ENCODE measurements around the gene WDR83. TPM values are rescaled to one million over a fixed set of nuclear protein-coding genes. Genes with fewer than 3 reads are reported as not detected.
"Not testable (repeated sequence)": the region's sequence is repeated elsewhere in the genome, so short reads cannot be mapped to it uniquely, and the experiment has no call there.

Gene WDR83
- total RNA-seq, 1 donor from 2014 or later, result 10.2 TPM

DNA sequence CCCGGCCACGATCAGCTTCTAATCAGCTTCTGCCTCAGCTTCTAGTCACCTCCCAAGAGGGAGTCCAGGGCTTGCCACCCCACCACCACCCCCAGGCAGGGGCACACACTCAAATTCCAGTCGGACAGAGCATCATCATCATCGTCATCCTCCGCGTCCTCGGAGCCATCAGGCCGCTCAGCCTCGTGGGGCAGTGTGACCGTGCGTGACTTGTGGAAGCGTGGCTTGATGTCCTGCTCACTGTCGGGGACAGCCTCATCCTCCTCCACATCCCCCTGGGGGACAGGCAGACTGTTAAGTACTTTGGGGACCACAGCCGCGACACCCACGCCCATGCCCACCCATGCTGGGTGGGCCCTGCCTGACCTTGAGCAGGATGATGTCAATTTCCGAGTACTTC is 44.6 kb downstream of the WDR83 start:
- no peak for DNase-seq (ENCODE audit: extremely low read depth, low read depth, low spot score)

DNA sequence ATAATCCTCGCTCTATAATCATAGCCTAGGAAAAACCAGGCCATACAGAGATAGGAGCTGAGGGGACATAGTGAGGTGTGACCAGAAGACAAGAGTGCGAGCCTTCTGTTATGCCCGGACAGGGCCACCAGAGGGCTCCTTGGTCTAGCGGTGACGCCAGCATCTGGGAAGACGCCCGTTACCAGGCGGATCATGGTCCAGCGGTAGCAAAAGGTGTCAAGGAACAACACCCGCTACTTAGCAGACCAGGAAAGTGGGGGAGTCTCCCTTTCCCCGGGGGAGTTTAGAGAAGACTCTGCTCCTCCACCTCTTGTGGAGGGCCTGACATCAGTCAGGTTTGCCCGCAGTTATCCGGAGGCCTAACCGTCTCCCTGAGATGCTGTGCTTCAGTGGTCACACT is 45.5 kb downstream of the WDR83 start:
- not testable (repeated sequence) for DNase-seq (ENCODE audit: extremely low read depth, low read depth, low spot score)

DNA sequence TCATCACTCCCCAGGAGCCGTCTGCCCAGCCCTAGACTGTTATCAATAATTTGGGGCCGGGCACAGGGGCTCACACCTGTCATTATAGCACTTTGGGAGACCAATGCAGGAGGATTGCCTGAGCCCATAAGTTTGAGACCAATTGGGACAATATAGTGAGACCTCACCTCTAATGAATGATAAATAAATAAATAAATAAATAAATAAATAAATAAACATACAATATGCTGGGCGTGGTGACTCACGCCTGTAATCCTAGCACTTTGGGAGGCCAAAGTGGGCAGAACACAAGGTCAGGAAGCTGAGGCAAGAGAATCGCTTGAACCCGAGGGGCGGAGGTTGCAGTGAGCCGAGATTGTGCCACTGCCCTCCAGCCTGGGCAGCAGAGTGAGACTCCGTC is 46.7 kb downstream of the WDR83 start:
- DNase-seq (ENCODE audit: extremely low read depth, low read depth, low spot score), result not testable (repeated sequence)

DNA sequence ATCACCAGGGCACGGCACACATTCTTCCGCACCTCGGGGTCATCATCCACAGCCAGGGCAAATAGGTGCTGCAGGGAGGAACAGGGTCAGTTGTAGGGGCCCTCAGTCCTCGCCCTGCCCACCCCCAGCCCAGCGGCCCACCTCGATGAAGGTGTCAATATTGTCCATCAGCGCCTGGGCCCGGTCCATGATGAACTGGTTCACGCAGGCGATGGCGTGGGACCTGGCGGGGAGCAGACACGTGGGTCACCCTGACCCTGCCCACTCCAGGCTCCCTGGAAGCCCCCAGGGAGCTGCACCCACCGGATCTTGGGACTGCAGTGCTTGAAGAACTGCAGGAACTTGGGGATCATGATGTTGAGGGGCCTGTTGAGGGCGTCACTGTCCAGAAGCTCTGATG is 48.5 kb downstream of the WDR83 start:
- no peak for DNase-seq (ENCODE audit: extremely low read depth, low read depth, low spot score)

DNA sequence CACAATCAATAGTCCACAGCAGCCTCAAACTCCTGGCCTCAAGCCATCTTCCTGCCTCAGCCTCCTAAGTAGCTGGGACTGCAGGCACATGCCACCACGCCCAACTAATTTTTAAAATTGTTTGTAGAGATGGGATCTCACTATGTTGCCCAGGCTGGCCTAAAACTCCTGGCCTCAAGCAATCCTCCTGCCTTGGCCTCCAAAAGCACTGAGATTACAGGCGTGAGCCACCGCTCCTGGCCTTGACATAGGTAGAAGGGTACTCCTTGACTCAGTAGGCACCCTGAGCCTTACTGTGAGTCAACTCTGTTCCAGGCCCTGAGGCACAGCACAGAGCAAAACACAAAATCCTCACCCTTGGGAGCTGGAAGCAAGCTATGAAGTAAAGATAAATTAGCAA is 49.3 kb downstream of the WDR83 start:
- no peak for DNase-seq (ENCODE audit: extremely low read depth, low read depth, low spot score)

DNA sequence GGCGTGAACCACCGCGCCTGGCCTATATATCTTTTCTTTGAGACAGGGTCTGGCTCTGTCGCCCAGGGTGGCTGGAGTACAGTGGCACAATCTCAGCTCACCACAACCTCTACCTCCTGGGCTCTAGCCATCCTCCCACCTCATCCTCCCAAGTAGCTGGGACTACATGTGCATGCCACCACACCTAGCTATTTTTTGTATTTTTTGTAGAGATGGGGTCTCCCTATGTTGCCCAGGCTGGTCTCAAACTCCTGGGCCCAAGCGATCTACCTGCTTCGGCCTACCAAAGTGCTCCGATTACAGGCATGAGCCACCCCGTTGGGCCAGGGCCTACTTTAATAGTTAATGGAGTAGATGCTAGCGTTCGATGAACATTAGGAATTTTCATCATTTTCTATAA is 53.7 kb downstream of the WDR83 start:
- DNase-seq (ENCODE audit: extremely low read depth, low read depth, low spot score), result no peak

DNA sequence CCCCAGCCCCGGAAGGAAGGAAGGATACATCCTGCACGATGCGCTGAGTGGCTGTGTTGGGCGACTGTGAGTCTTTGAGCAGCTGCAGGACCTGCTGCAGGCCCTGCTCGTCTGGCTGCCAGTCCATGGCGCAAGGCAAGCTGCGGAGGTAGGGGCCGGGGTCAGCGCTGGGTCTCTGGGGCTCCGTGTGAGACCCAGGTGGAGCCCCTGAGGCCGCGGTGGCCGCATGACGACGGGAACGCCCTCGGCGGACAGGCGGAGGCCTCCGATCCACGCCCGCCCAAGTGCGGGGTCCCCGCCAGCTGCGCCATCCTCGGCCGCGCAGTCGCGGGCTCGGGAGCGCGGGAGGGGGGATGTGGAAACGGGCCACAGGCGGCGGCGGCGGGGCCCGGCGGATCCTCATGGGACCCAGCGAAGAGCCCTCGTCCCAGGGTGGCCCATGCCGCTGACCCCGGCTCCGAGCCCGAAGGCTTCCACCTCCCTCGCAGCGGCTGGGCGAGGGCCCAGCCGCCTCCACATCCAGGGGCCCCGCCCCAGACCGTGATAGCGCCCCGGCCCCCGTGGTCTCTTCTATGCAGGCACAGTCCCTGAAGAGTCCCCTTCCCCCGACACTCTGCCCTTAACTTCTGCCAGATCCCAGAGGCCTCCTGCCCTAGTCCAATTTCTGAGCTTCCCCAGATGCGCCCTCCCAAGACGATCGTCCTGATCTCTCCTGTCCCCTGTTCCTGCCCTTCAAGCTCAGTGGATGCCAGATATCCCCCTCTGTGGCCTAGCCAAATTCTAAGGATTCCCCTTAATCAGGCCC is 54.4 kb downstream of the WDR83 start:
- no peak for DNase-seq (ENCODE audit: extremely low read depth, low read depth, low spot score)

DNA sequence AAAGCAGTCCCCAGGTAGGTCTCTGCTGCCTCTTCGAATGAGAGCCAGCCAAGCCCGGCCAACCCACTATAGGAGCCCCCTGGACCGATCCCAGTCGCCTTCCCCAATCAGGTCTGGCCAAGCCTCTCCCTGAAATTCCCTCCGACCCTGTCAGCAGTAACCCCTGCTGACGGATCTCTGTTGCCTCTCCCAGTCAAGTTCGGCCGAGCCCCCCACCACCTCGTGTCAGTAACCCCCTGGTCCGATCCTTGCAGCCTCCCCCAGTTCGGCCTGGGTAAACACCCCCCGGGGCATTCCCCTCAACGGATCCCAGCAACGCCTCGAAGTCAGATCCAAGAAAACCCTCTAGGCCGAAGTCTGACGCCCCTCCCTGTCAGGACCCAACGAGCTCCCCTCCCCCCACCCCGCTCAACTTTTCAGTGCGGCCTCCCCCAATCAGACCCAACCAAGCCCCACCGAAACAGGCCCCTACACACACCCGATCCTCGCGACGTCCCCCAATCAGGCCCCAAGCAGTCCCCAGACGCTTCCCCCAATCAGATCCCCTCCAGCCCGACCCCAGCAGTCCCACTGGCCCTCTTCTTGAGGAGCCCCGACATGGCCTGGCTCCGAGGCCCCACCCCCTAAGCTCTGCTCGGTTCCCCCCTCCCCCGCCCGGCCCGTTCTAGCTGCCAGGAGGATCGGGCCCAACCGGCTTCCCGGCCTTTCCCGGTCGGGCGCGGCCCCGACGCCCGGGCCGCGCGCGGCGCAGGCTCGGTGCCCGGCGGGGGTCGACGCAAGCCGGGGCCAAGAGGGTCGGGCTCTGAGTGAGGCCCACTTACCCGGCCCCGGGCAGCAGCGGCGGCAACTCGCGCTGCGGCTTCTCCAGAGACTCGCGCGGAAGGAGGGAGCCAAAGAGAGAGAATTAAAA is 55.3 kb downstream of the WDR83 start:
- DNase-seq (ENCODE audit: extremely low read depth, low read depth, low spot score), result no peak

DNA sequence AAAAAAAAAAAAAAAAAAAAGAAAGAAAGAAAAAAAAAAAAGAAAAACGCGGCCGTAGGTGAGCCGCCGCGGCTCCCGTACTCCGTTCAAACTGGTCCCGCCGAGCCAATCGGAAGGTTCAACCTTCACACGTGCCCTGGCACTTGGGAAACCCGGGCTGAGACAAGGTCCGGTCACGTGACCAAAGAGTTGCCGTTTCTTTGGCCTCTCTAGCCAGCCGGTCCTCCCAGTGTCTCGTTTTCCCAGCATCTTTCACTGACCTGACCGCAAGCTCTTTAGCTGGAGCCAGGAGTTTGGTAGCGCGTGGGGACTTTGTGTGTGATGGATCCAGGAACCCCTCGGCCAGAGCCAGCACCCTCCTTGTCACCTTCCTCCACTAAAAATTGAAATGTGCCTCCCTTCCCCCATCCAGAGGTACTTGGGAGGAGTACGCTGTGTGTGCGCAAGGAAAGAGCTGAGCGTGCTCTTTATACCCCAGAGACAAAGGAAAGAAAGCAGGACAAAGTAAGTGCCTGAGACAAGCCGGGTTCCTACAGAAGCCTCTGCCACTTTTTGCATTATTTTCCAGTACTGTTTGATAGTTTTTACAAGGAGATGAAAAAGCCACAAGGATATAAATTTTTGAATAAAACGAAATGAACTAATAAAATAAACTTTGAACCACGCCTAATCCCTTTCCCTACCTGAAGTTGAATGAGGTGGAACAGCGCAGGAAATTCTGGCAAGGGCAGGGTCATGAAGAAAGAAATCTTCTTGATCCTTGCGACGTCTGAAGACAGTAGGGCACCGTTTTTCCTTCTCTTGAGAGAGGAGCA is 56.2 kb downstream of the WDR83 start:
- DNase-seq (ENCODE audit: extremely low read depth, low read depth, low spot score), result peak; percentile 99

DNA sequence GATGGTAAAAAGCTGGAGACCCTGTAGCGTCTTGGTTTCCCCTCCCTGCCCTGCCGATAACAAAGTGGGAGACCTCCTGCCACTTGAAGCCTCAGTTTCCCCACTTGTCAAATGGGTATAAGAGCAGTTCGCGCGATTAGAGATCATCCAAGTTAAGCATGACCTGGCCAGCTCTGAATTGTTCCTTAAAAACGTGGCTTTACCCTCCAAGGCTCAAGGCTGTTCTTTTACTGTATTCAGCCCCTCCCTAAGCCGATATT is 56.7 kb downstream of the WDR83 start:
- DNase-seq (ENCODE audit: extremely low read depth, low read depth, low spot score), result no peak

DNA sequence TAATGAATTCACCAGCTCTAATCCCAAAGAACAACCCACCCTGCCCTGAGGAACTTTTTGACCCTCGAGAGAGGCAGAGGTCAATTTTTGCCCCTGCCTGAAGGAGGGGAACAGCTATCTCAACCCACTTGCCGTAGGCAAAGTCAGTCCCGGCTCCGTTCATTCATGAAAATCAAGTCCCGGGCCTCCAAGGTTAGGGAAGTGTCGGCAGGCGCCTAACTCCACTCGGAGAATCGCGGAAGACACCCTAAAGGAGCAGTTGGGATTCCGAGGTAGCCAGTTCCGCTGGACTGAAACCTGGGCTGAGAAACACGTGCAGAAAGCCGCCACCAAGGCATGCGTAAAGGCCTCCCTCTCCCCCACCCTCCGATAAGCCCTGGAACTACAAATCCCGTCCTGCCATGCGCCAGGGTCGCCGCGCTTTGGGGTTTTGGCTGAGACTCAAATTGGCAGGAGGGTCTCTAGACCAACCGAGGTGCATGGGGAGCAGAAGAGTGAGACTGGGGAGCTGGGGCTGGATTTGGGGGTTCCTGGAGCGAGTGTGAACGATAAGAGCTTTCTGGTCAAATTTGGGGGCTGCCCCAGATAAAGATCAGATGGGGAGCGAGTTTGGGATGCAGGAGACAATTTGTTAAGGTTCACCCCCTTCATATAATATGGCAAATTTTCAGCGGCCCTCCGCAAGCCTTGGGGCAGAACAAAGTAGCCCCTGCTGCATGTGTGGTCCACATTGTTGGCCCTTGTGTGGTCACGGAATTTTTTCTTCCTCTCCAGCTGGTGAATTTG is 57.2 kb downstream of the WDR83 start, which contains the start of gene TNPO2:
Gene TNPO2, minus strand, starts transcription at position 292 of the 786 bp plus-strand sequence. CDS start 2,955 bp downstream, outside the sequence.
- DNase-seq (ENCODE audit: extremely low read depth, low read depth, low spot score), result no peak

Other genes starting within 250 kb of the WDR83 start
- 1.2 and 2.3 TPM in 2 replicates for gene ZNF443, start 225.8 kb upstream of the WDR83 start, total RNA-seq
- gene ZNF709, start 182.0 kb upstream of the WDR83 start, total RNA-seq, result 0.58 and 1.7 TPM in 2 replicates
- 3.4 and 6.2 TPM in 2 replicates for gene ZNF564, start 115.3 kb upstream of the WDR83 start, total RNA-seq
- gene ZNF490, start 56.0 kb upstream of the WDR83 start, total RNA-seq, result 8.1 and 8.6 TPM in 2 replicates
- gene ZNF791, start 55.9 kb upstream of the WDR83 start, total RNA-seq, result 13.0 and 13.5 TPM in 2 replicates
- 108 and 113 TPM in 2 replicates for gene MAN2B1, start 65 bp upstream of the WDR83 start, total RNA-seq
- gene DHPS, start 15.1 kb downstream of the WDR83 start, total RNA-seq, result 86.9 and 87.5 TPM in 2 replicates
- gene GNG14, start 21.2 kb downstream of the WDR83 start, total RNA-seq, result 2.1 TPM in 1 of 2 replicates, not detected in the other
- 8.0 and 12.1 TPM in 2 replicates for gene FBXW9, start 29.8 kb downstream of the WDR83 start, total RNA-seq
- gene TNPO2, start 57.1 kb downstream of the WDR83 start, total RNA-seq, result 56.9 and 60.2 TPM in 2 replicates
- gene TRIR, start 67.9 kb downstream of the WDR83 start, total RNA-seq, result 380 and 408 TPM in 2 replicates
- gene GET3, start 70.7 kb downstream of the WDR83 start, total RNA-seq, result 65.0 and 88.7 TPM in 2 replicates
- gene BEST2, start 85.0 kb downstream of the WDR83 start, total RNA-seq, result not detected in 2 replicates
- gene HOOK2, start 108.7 kb downstream of the WDR83 start, total RNA-seq, result 24.9 and 33.1 TPM in 2 replicates
- 110 and 298 TPM in 2 replicates for gene JUNB, start 124.7 kb downstream of the WDR83 start, total RNA-seq
- 325 and 362 TPM in 2 replicates for gene PRDX2, start 135.0 kb downstream of the WDR83 start, total RNA-seq
- gene THSD8, start 135.3 kb downstream of the WDR83 start, total RNA-seq, result not detected in 2 replicates
- gene RNASEH2A, start 139.8 kb downstream of the WDR83 start, total RNA-seq, result 16.4 and 17.2 TPM in 2 replicates
- not detected in 2 replicates for gene RTBDN, start 167.8 kb downstream of the WDR83 start, total RNA-seq
- 0.64 and 3.2 TPM in 2 replicates for gene MAST1, start 171.7 kb downstream of the WDR83 start, total RNA-seq
- 40.1 and 56.4 TPM in 2 replicates for gene DNASE2, start 214.6 kb downstream of the WDR83 start, total RNA-seq
- not detected in 2 replicates for gene KLF1, start 220.4 kb downstream of the WDR83 start, total RNA-seq
- 17.7 and 35.7 TPM in 2 replicates for gene GCDH, start 224.4 kb downstream of the WDR83 start, total RNA-seq